ENCODE data around the gene GMPPB.

GMPPB gene

GRCh38 chr3:49727924-49728361, 4.2 kb upstream of the GMPPB start:
- DNase-seq: no peak

- DNase-seq: no peak
These were observed 3.6 kb upstream of the GMPPB start for GRCh38 chr3:49727154-49727923.

- DNase-seq: no peak
These were observed 2.3 kb upstream of the GMPPB start for GRCh38 chr3:49725906-49726681.

- no peak for DNase-seq
These were observed 835 bp upstream of the GMPPB start for GRCh38 chr3:49724586-49724985.

- peak; percentile 41 to 56 for DNase-seq
These were observed 489 bp downstream of the GMPPB start for GRCh38 chr3:49723296-49723627.

- DNase-seq: no peak
These were observed 855 bp downstream of the GMPPB start for GRCh38 chr3:49722896-49723295.

GRCh38 chr3:49721896-49722781, 1.6 kb downstream of the GMPPB start:
- DNase-seq: no peak

- DNase-seq: no peak
These were observed 2.2 kb downstream of the GMPPB start for GRCh38 chr3:49721596-49721895.

GRCh38 chr3:49720855-49721595, 2.7 kb downstream of the GMPPB start:
- no peak for DNase-seq

GRCh38 chr3:49719214-49719884, 4.4 kb downstream of the GMPPB start, which contains the start of gene AMIGO3:
AMIGO3 (minus strand) TSS chr3:49719684; CDS start chr3:49719465, 219 bp downstream.
- peak; percentile 84 to 88 for DNase-seq

GRCh38 chr3:49718858-49719213, 4.9 kb downstream of the GMPPB start:
- DNase-seq: no peak

GRCh38 chr3:49717959-49718857, 5.5 kb downstream of the GMPPB start:
- no peak for DNase-seq

GRCh38 chr3:49717211-49717958, 6.4 kb downstream of the GMPPB start:
- no peak for DNase-seq

- DNase-seq: no peak
These were observed 7.0 kb downstream of the GMPPB start for GRCh38 chr3:49716691-49717210.

GRCh38 chr3:49716169-49716568, 7.6 kb downstream of the GMPPB start:
- DNase-seq: no peak

- no peak for DNase-seq
These were observed 8.1 kb downstream of the GMPPB start for GRCh38 chr3:49715611-49716121.

GRCh38 chr3:49714728-49715550, 8.8 kb downstream of the GMPPB start:
- DNase-seq: no peak

- no peak for DNase-seq
These were observed 10.2 kb downstream of the GMPPB start for GRCh38 chr3:49713336-49714105.
